Measurements from ENCODE around the gene GPC1.
"Not testable (repeated sequence)": the region's sequence is repeated elsewhere in the genome, so short reads cannot be mapped to it uniquely, and the experiment has no call there.

Gene GPC1

GRCh38 chr2:240468303-240469238, 33.1 kb downstream of the GPC1 start:
- no peak for DNase-seq

- DNase-seq: no peak
These were observed 33.8 kb downstream of the GPC1 start for GRCh38 chr2:240469239-240469636.

GRCh38 chr2:240469740-240470139, 34.3 kb downstream of the GPC1 start:
- no peak for DNase-seq

- no peak for DNase-seq
These were observed 36.8 kb downstream of the GPC1 start for GRCh38 chr2:240472078-240472790.

- no peak for DNase-seq
These were observed 37.7 kb downstream of the GPC1 start for GRCh38 chr2:240473211-240473610.

- no peak for DNase-seq
These were observed 42.5 kb downstream of the GPC1 start for GRCh38 chr2:240477916-240478315.

GRCh38 chr2:240478346-240479110, 43.1 kb downstream of the GPC1 start:
- DNase-seq: no peak

- DNase-seq: no peak
These were observed 43.6 kb downstream of the GPC1 start for GRCh38 chr2:240479111-240479501.

- no peak for DNase-seq
These were observed 45.6 kb downstream of the GPC1 start for GRCh38 chr2:240480834-240481623.

- no peak for DNase-seq
These were observed 46.3 kb downstream of the GPC1 start for GRCh38 chr2:240481720-240482119.

GRCh38 chr2:240482141-240482540, 46.7 kb downstream of the GPC1 start:
- no peak for DNase-seq

GRCh38 chr2:240491483-240491882, 56.0 kb downstream of the GPC1 start:
- DNase-seq: no peak

GRCh38 chr2:240494194-240494793, 58.8 kb downstream of the GPC1 start:
- no peak for DNase-seq

GRCh38 chr2:240494942-240495341, 59.5 kb downstream of the GPC1 start:
- DNase-seq: not testable (repeated sequence)

- DNase-seq: peak in 1 of 3 experiments; percentile 3
These were observed 61.6 kb downstream of the GPC1 start for GRCh38 chr2:240497082-240497481.

GRCh38 chr2:240498171-240498957, 62.9 kb downstream of the GPC1 start:
- DNase-seq: no peak

- no peak for DNase-seq
These were observed 63.4 kb downstream of the GPC1 start for GRCh38 chr2:240498958-240499260.

- no peak for DNase-seq
These were observed 64.1 kb downstream of the GPC1 start for GRCh38 chr2:240499309-240500301.

GRCh38 chr2:240500561-240501423, 65.3 kb downstream of the GPC1 start:
- no peak for DNase-seq

All from NCI-H1417 (cell line).